HFF-Myc (cell line): ENCODE data around the gene LTBP1.

Experiments used
- DNase-seq: peaks from one replicate; pipeline ENCODE4 v3.0.0-alpha.2; 2011; ENCODE audit warnings: low read depth; ENCODE audit errors: extremely low read depth
- H3K4me3 ChIP-seq: replicated peaks from 2 replicates; pipeline ENCODE4 v1.5.1; 2011; ENCODE audit warnings: low read depth, mild to moderate bottlenecking, control low read depth, low read length
- CTCF ChIP-seq: IDR thresholded peaks from 2 replicates; pipeline ENCODE4 v1.5.1; 2012; ENCODE audit warnings: mild to moderate bottlenecking, low read depth, low read length, control low read depth; ENCODE audit errors: missing control alignments

Gene LTBP1

DNA sequence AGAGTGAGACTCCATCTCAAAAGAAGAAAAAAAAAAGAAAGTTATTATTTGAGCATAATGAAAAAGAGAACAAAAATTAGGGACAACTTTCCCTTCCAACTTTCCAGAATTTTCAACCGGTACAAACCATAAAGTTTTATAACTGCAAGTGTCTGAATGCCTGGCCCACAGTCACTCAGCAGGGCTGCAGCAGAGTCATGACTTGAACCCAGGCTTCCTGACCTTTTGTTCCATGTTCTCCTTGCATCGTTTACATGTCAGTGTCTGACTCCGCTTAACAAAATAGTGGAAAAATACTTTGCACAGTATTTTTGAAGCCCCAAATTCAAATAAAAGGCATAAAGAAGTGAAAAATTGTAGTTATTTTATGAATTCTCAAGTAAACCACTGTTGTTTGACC lies 82.7 kb downstream of the LTBP1 start:
- TF ChIP-seq CTCF = no peak
- H3K4me3 ChIP-seq = no peak overlapping the region
- no peak for DNase-seq

- DNase-seq = no peak
- H3K4me3 ChIP-seq = no peak overlapping the region
- TF ChIP-seq CTCF = no peak
These were observed 83.2 kb downstream of the LTBP1 start for GRCh38 chr2:33029926-33030325.

GRCh38 chr2:33030326-33030725 lies 83.6 kb downstream of the LTBP1 start:
- H3K4me3 ChIP-seq = no peak overlapping the region
- no peak for DNase-seq
- no peak for TF ChIP-seq CTCF

GRCh38 chr2:33032245-33032644 lies 85.5 kb downstream of the LTBP1 start:
- no peak for DNase-seq
- H3K4me3 ChIP-seq = no peak overlapping the region
- TF ChIP-seq CTCF = no peak

GRCh38 chr2:33033606-33034081 lies 86.9 kb downstream of the LTBP1 start:
- DNase-seq = no peak
- peak; percentile 55 for TF ChIP-seq CTCF
- 0 out of 2 replicates have a peak overlapping the region, but pooled peaks have one; percentile 14 for H3K4me3 ChIP-seq

DNA sequence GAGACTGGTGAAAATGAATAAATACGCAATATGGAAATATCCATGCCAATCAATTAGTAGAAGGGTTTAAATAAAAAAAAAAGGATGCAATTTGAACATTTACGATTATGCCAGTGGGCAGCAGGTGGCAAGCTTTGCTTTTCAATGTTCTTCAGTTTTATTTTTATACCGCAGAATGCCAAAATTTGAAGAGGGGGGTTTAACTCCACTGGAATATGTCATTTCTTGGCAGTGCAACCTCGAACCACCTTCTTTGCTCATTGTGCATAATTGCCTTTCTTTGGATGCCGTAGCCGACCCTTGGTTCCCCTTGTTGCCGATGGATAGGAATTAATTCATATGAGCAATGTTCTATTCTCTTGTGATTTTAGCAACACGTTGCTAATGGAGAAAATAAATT lies 88.0 kb downstream of the LTBP1 start:
- H3K4me3 ChIP-seq = no peak overlapping the region
- no peak for DNase-seq
- TF ChIP-seq CTCF = peak; percentile 41

DNA sequence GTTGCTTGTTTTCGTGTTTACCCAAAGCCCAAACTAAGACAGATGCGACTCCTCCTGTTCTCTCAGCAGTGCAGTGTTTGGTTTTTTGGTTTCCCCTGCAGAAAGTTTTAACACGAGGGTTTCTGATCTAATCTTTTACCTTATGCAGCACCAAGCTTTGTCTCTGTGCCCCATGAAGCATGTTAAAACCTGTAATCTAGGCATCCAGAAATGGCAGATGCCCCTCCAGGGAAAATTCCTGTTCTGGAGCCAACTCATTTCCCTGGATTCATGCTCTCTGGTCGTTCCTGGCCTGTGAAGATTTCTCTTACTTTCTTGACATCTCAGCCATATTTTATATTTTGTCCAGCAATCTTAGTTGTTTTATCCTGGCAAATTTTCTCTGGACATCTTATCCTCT lies 91.5 kb downstream of the LTBP1 start:
- no peak overlapping the region for H3K4me3 ChIP-seq
- no peak for TF ChIP-seq CTCF
- no peak for DNase-seq
